Measurements from ENCODE around the gene RO60.

Gene RO60

GRCh38 chr1:193060938-193061337 lies 1.5 kb downstream of the RO60 start:
- DNase-seq (ENCODE audit: low read depth, low spot score) = peak; percentile 26

GRCh38 chr1:193062698-193063463 lies 3.5 kb downstream of the RO60 start:
- no peak for DNase-seq (ENCODE audit: low read depth, low spot score)

- DNase-seq (ENCODE audit: low read depth, low spot score) = no peak
Measured at GRCh38 chr1:193065954-193066353, 6.5 kb downstream of the RO60 start.

- no peak for DNase-seq (ENCODE audit: low read depth, low spot score)
Measured at GRCh38 chr1:193066606-193067005, 7.2 kb downstream of the RO60 start.

GRCh38 chr1:193068013-193068412 lies 8.6 kb downstream of the RO60 start:
- no peak for DNase-seq (ENCODE audit: low read depth, low spot score)

GRCh38 chr1:193069748-193070385 lies 10.5 kb downstream of the RO60 start:
- no peak for DNase-seq (ENCODE audit: low read depth, low spot score)

- DNase-seq (ENCODE audit: low read depth, low spot score) = no peak
Measured at GRCh38 chr1:193070386-193070753, 11.0 kb downstream of the RO60 start.

- DNase-seq (ENCODE audit: low read depth, low spot score) = no peak
Measured at GRCh38 chr1:193070942-193071341, 11.5 kb downstream of the RO60 start.

- DNase-seq (ENCODE audit: low read depth, low spot score) = peak; percentile 5
Measured at GRCh38 chr1:193077991-193078390, 18.6 kb downstream of the RO60 start.

GRCh38 chr1:193079187-193079586 lies 19.8 kb downstream of the RO60 start:
- DNase-seq (ENCODE audit: low read depth, low spot score) = no peak

- no peak for DNase-seq (ENCODE audit: low read depth, low spot score)
Measured at GRCh38 chr1:193083365-193084088, 24.1 kb downstream of the RO60 start.

- DNase-seq (ENCODE audit: low read depth, low spot score) = no peak
Measured at GRCh38 chr1:193085263-193085662, 25.9 kb downstream of the RO60 start.

- no peak for DNase-seq (ENCODE audit: low read depth, low spot score)
Measured at GRCh38 chr1:193086342-193086741, 26.9 kb downstream of the RO60 start.

- DNase-seq (ENCODE audit: low read depth, low spot score) = no peak
Measured at GRCh38 chr1:193087893-193088292, 28.5 kb downstream of the RO60 start.

GRCh38 chr1:193090865-193091264 lies 31.5 kb downstream of the RO60 start:
- no peak for DNase-seq (ENCODE audit: low read depth, low spot score)

- DNase-seq (ENCODE audit: low read depth, low spot score) = no peak
Measured at GRCh38 chr1:193094112-193094511, 34.7 kb downstream of the RO60 start.

GRCh38 chr1:193102662-193103061 lies 43.2 kb downstream of the RO60 start:
- no peak for DNase-seq (ENCODE audit: low read depth, low spot score)

- peak; percentile 16 for DNase-seq (ENCODE audit: low read depth, low spot score)
Measured at GRCh38 chr1:193103759-193104501, 44.5 kb downstream of the RO60 start.

GRCh38 chr1:193104502-193104906 lies 45.1 kb downstream of the RO60 start:
- DNase-seq (ENCODE audit: low read depth, low spot score) = peak; percentile 68

- DNase-seq (ENCODE audit: low read depth, low spot score) = peak; percentile 96
Measured at GRCh38 chr1:193104907-193105820, 45.8 kb downstream of the RO60 start, which contains the start of gene GLRX2. TSS of gene GLRX2 (minus strand) at chr1:193105414. CDS start at chr1:193105382, 32 bp downstream.

- no peak for DNase-seq (ENCODE audit: low read depth, low spot score)
Measured at GRCh38 chr1:193105821-193106177, 46.4 kb downstream of the RO60 start.
